ENCODE results near the gene UTF1.

DNA sequence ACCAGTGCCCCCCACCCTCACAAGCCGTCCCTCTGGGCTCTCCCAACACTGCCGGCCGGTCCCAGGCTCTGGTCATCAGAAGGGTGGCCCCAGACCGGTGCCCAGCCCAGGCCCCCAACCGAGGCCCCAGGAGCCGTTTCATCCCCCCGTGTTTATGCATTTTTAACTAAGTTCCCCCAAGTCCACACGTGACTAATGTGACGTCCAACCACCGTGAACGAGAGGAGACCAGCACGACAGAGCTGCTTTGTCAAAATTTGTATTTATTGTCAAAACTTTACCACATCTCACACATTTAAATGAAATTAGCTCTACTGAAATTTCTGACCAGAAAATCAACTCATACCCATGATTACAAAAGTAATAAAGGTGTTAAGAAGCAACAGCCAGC, 16.2 kb downstream of the UTF1 start:
- TF ChIP-seq, protein P1, sequence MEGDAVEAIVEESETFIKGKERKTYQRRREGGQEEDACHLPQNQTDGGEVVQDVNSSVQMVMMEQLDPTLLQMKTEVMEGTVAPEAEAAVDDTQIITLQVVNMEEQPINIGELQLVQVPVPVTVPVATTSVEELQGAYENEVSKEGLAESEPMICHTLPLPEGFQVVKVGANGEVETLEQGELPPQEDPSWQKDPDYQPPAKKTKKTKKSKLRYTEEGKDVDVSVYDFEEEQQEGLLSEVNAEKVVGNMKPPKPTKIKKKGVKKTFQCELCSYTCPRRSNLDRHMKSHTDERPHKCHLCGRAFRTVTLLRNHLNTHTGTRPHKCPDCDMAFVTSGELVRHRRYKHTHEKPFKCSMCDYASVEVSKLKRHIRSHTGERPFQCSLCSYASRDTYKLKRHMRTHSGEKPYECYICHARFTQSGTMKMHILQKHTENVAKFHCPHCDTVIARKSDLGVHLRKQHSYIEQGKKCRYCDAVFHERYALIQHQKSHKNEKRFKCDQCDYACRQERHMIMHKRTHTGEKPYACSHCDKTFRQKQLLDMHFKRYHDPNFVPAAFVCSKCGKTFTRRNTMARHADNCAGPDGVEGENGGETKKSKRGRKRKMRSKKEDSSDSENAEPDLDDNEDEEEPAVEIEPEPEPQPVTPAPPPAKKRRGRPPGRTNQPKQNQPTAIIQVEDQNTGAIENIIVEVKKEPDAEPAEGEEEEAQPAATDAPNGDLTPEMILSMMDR (IDR thresholded peaks at IDR 0.05): no peak
- TF ChIP-seq POLR2A (IDR thresholded peaks at IDR 0.05): no peak
